Stimulated activated CD4-positive, alpha-beta T cell treated with anti-CD3 and anti-CD28 coated beads, Interleukin-1b, Interleukin-23, amount 100 ng/mL, for 4 hours (primary cell): Measurements from ENCODE around the gene CDH13.

Experiments used
- DNase-seq, 2 donors: peaks; one replicate each; pipeline ENCODE4 v3.0.0-alpha.2; 2020; ENCODE audit warnings: low read depth in 2 of 2

The CDH13 gene

DNA sequence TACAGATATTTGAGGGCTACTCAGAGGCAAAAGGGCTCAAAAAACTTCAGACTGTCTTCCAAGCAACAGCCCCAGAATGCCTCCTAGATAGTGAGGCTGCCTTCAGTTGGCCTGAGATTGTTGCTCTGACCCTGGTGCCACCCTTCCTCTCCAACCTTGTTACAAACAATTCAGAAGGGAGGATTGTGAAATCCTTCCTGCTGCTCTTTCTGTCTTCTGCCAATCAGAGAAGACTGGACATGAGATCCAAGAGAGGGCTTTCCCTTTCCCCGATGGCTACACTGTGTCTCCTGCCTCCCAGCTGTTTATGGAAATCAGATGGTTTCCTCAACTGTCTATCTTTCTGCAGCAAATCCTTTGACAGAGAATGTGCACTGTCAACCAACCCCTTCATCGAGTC, 419.9 kb downstream of the CDH13 start:
- no peak for DNase-seq

DNA sequence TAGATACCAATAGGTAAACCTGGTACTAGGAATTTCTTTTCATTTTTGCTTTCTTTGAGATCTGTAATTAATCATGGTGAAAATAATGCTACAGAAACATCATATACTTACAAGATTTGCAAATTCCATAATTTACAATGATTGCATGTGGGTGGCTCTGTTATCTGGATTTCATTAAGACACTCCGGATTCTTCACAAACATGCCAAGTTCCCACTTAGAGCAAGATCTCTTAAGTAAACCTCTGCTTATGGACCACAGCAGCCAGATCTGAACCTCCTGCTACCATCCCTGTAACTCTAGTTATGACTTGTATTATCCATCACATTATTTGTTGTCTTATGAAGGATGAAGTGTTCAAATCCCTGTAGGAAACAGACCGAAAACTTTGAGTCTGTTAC, 424.7 kb downstream of the CDH13 start:
- no peak for DNase-seq

- no peak for DNase-seq
These were observed 427.5 kb downstream of the CDH13 start for GRCh38 chr16:83054283-83054682.

DNA sequence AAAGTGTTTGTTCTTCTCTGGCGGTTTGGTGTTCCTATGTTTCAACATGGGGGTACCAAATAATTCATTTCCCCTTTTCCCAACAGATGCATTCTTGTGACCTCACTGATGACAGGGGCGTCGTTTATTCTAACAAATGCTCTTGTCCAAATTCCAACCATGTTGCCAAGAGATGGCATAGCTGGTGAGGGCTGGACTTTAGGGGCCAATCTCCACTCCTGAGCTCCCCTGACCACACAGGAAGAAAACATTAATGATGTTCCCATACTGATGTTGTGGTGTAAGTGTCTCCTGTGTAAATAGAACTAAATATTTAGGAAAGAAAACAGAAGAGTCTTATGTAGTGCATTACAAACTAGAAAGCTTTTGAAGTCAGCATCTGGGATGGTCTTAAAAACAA, 431.6 kb downstream of the CDH13 start:
- no peak for DNase-seq

- no peak for DNase-seq
These were observed 432.5 kb downstream of the CDH13 start for GRCh38 chr16:83059237-83059636.

DNA sequence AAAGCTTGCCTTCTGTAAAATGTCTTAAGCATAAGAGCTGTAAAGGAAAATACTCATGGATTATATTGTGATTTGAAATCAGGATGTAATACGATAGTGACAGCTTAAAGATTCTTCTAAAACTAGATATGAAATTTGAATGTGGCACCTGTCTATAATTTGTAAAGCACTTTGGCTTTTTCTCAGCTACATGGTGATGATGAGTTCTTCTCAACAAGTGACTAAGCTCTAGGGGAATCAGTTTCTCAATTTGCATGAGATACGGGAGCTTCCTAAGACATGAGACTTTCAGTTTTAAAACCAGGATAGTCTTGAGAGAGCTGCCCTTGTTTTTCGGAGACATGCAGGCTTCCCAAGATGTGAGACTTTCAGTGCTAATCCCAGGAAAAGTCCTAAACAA, 439.2 kb downstream of the CDH13 start:
- DNase-seq = no peak

DNA sequence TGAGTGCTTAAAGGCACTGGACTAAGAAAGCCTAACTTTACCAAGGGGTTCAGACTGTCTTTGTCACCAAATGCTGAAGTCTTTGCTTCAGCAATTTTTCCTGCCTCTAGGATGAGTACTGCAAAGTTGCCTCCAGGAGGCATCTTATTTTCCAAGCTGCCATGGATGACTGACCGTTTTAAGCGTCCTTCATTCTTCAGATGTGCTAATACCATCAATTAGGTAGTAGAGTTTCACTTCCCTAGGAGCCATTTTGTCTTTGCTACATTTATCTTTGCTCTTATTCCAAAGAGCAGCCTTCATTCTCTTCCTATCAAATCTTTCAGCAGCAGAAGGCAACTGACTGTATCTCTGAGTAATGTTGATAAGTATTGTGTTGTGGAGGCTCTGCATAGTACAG, 440.1 kb downstream of the CDH13 start:
- no peak for DNase-seq

DNA sequence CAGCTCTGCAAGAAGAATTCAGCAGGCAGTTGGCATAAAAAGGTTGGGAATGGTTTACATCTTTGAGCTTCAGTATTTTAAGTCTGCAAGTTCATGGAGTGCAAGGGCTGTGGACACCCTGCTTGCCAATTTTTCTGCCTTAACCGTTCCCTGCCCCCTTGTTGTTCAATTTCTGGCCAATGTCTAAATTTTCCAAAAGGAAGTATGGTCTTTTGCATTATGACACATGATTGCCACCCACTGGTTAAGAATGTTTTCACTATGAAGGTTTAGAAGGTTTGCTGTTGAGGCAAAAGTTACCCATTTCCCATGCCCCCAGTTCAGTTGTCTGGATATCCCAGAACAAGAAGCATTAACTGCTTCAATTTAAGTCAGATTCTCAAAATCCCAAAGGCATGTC, 441.9 kb downstream of the CDH13 start:
- no peak for DNase-seq

- no peak for DNase-seq
These were observed 443.8 kb downstream of the CDH13 start for GRCh38 chr16:83070416-83071209.

GRCh38 chr16:83075956-83076355, 449.2 kb downstream of the CDH13 start:
- DNase-seq = no peak

DNA sequence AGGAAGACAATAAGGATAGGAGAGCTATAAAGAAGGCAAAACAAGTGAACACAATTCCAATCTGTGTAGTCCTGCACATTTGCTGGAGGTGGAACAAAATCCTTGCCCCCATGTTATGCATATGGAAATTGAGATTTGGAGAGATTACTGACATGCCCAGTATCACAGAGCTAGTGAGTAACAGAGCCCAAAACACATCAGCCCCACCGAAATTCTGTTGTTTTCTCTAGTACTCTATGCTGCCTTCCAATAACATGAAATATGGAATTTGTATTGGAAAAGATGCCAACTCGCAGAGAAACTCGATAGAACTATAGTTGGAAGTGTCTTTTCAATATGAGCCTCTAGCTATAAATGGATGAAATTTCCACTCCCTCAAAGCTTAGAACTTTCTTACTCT, 456.6 kb downstream of the CDH13 start:
- no peak for DNase-seq

- no peak for DNase-seq
These were observed 458.9 kb downstream of the CDH13 start for GRCh38 chr16:83085660-83086059.

- DNase-seq = no peak
These were observed 469.3 kb downstream of the CDH13 start for GRCh38 chr16:83095941-83096692.

DNA sequence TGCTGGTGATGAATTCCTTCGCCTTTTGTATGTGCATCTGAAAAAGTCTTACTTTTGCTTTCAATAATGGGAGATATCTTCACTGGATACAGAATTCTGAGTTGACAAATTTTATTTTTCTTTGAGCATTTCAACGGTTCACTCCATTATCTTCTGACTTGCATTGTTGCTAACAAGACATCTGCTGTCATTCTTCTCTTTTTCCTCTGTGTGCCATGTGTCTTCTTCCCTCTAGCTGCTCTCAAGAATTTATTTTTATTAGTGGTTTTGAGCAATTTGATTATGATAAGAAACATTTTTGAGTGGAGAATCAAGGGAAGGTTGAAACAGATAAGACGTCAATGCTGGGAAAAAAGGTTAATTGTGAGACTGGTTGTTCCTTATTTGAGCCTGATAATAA, 471.8 kb downstream of the CDH13 start:
- DNase-seq = no peak

GRCh38 chr16:83100679-83101078, 473.9 kb downstream of the CDH13 start:
- DNase-seq = no peak

DNA sequence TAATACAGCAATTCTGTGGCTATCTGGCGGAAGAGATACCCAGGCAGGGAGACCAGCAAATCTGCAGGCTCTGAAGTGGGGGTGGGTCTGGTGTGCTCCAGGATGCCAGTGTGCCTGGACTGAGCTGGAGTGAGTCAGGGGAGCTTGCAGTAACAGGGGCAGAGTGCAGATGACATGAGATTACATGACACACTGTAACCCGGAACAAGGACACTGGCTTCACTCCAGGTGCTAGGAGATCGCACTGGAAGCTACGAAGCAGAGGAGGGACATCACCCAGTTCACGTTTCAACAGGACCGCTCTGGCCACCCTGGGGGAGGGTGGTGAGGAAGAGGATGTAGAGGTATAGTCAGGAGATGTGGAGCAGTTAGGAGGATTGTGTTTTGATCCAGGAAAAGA, 475.6 kb downstream of the CDH13 start:
- no peak for DNase-seq

- no peak for DNase-seq
These were observed 478.7 kb downstream of the CDH13 start for GRCh38 chr16:83105279-83106077.

DNA sequence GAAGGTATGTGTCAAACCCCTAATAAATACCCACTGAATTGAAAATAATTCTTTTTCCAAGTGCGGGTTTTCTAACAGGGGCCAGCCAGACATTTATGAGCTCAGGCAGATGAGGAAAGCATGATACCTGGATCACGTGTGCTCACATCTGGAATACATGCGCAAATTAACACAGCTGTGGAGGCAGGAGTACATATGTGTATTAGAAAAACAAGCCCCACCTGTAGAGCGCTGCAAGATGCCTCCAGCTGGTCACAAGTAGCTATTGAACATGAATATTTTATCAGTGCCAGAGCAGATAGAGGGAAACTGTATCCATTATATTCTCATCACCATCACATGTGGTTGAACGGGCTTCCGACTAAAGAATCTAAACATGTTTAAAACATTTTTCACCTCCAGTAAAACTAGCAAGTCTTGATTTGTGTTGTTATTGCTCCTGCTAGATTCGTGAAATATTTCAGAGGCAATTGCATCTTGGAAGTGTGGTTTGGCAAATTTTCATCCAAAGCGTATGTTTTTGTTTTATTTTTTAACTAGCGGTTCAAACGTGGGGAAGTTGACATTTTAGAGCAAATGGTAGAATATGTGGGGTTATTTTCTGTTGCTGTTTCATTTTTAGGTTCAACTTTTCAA, 482.8 kb downstream of the CDH13 start:
- no peak for DNase-seq

DNA sequence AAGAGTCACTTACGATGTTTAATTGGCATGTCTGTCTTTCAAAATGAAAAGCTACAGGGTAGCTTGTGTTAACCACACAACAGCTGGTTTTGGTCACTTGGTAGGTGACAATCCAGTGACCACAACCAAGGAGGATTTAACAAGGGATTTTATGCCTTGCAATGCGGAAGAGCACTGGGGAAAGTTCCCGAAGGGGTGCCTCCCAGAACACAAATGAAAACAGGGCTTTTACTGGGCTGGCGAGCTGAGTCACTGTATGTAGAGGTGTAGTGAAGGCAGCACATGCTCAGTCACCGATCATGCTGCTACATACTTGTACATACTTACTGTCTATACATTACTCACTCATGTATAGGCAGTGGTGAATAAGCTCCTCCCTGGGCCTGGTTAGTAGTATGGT, 483.5 kb downstream of the CDH13 start:
- no peak for DNase-seq

GRCh38 chr16:83113317-83113716, 486.5 kb downstream of the CDH13 start:
- DNase-seq = no peak

GRCh38 chr16:83113811-83114210, 487.0 kb downstream of the CDH13 start:
- no peak for DNase-seq
